Panc1 (cell line): ENCODE measurements around the gene PTTG1.

Experiments used
- POLR2AphosphoS5 ChIP-seq: IDR thresholded peaks from 2 replicates; pipeline ENCODE4 v1.6.1; 2012; ENCODE audit warnings: mild to moderate bottlenecking, low read depth, low read length, moderate library complexity
- TF ChIP-seq, protein P1 (sequence below): fragments of 450-650 bp; IDR thresholded peaks from 2 replicates; pipeline ENCODE4 v1.5.1; 2017; ENCODE audit warnings: mild to moderate bottlenecking

DNA sequence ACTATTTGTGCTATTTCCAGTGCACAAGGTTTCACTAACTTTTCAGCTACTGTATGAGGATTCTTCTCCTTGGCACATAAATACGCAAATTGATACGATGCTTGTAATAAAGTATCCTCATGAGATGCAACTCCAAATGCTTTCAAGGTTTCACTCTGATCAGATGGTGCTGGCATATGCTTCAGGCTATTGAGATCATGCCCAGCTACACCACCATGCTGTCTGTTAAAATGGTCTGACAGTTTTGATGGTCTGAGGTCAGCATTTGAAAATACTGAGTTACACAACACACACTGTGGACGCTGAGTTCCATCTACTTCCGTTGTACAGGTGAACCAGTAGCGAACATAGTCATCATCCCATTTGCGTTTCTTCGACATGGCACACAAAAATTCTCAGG is 26.5 kb upstream of the PTTG1 start:
- TF ChIP-seq, protein P1, sequence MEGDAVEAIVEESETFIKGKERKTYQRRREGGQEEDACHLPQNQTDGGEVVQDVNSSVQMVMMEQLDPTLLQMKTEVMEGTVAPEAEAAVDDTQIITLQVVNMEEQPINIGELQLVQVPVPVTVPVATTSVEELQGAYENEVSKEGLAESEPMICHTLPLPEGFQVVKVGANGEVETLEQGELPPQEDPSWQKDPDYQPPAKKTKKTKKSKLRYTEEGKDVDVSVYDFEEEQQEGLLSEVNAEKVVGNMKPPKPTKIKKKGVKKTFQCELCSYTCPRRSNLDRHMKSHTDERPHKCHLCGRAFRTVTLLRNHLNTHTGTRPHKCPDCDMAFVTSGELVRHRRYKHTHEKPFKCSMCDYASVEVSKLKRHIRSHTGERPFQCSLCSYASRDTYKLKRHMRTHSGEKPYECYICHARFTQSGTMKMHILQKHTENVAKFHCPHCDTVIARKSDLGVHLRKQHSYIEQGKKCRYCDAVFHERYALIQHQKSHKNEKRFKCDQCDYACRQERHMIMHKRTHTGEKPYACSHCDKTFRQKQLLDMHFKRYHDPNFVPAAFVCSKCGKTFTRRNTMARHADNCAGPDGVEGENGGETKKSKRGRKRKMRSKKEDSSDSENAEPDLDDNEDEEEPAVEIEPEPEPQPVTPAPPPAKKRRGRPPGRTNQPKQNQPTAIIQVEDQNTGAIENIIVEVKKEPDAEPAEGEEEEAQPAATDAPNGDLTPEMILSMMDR = no peak
- TF ChIP-seq POLR2AphosphoS5 = no peak
